Fibroblast of the aortic adventitia (primary cell): ENCODE data around the gene GNAL. TPM values are rescaled to one million over a fixed set of nuclear protein-coding genes. Genes with fewer than 3 reads are reported as not detected.

ENCODE experiments used
- DNase-seq: peaks from one replicate; pipeline ENCODE4 v3.0.0-alpha.2; 2010; ENCODE audit warnings: low read depth
- H3K4me3 ChIP-seq: 2 replicates; pipeline ENCODE4 v1.5.1; 2011; ENCODE audit warnings: low read depth, mild to moderate bottlenecking, control low read depth, low read length, moderate library complexity
- total RNA-seq: library from RNA; depleted of rRNA; stranded (reverse); fragments of >200 nt; gene quantifications from 2 replicates; pipeline ENCODE4 v1.2.3, GENCODE V29; 2012; ENCODE audit warnings: low replicate concordance
- TF ChIP-seq, protein P1 (sequence below): IDR thresholded peaks from 2 replicates; pipeline ENCODE4 v1.5.1; 2011; ENCODE audit warnings: mild to moderate bottlenecking, low read length, control low read depth, inconsistent platforms; ENCODE audit not compliant: insufficient read depth

The GNAL gene
- total RNA-seq, 1 donor = 0.63 TPM

DNA sequence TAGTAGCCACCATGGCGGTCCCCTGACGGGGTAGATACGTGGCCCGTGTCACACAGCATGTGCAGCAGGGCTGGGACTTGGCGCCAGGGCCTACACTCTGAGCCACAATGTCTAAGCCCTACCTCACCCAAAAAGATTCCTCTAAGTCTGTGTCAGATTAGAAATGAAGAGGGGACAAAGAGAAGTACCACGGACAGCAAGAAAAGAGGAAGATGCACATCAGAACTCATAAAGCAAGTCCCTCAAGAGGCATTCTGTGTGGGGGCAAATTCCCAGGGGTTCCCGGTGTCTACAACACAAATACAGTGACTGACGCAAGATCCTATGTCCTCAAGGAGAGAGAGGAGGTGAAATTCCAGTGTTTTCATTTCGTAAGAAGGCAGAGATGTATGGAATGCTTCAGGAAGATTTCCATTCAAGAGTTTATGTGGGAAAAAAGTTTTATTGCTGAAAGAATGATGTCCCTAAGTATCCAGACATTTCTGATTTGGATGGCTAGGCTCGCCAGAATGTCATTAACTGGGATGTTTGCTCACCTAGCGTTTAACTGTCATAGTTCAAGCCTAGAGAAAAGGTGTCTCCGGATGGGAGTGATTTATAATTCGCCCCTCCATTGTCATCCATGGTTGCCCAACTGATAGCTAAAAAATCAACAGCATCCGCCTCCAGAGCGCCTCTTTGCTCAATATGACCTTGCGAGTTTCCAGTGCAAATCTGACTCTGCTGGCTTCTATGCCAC, 86.5 kb downstream of the GNAL start:
- TF ChIP-seq, protein P1, sequence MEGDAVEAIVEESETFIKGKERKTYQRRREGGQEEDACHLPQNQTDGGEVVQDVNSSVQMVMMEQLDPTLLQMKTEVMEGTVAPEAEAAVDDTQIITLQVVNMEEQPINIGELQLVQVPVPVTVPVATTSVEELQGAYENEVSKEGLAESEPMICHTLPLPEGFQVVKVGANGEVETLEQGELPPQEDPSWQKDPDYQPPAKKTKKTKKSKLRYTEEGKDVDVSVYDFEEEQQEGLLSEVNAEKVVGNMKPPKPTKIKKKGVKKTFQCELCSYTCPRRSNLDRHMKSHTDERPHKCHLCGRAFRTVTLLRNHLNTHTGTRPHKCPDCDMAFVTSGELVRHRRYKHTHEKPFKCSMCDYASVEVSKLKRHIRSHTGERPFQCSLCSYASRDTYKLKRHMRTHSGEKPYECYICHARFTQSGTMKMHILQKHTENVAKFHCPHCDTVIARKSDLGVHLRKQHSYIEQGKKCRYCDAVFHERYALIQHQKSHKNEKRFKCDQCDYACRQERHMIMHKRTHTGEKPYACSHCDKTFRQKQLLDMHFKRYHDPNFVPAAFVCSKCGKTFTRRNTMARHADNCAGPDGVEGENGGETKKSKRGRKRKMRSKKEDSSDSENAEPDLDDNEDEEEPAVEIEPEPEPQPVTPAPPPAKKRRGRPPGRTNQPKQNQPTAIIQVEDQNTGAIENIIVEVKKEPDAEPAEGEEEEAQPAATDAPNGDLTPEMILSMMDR = no peak
- no peak for DNase-seq
- no peak overlapping the region for H3K4me3 ChIP-seq

DNA sequence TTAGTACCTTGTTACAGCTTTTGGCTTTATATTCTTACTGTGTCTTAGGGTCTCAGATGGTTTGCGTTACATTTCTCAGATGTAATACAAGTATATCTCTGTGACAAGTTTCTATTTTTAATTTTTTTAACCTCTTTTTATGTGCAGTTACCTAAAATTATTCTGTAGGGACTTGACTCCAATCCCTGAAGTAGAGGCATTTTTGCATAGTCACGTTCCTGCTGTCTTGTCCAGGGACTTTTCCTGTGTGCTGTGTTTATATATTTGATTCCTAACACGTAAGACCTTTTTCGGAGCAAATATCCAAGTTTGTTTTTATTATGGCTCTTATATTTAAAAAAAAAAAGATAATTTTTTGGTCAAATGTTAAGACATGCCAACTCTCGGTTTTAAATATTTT, 91.0 kb downstream of the GNAL start:
- DNase-seq = no peak
- no peak overlapping the region for H3K4me3 ChIP-seq

DNA sequence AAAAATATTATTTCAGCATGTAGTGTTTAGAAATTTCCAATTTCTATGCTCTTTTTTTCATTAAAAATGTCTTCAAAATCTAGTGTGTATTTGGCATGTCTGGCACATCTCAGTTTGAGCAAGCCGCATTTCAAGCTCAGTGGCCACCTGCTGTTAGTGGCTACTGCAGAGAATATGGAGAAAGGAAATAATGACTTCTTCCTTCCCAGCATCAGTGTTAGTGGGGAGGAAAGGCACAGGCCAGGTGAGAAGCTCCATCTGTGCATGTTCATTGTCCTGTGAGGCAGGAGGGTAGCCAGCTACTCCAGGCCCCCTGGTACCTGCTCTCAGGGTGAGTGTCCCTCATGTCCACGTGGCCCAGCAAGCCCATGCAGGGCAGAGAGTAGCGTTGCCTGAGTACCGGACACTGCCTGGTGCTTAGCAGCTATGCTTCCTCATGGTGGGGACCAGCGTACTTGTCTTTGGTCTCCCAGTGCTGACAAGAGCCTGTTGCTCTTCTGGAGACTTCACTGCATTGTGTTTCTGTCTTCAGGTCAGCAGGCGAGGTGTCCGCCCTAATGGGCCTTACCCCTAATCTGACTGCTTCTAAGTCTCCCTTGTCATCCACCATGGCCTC, 94.8 kb downstream of the GNAL start:
- no peak overlapping the region for H3K4me3 ChIP-seq

More for the DNA sequence above, 91.0 kb downstream of the GNAL start:
- TF ChIP-seq, protein P1 = no peak

DNA sequence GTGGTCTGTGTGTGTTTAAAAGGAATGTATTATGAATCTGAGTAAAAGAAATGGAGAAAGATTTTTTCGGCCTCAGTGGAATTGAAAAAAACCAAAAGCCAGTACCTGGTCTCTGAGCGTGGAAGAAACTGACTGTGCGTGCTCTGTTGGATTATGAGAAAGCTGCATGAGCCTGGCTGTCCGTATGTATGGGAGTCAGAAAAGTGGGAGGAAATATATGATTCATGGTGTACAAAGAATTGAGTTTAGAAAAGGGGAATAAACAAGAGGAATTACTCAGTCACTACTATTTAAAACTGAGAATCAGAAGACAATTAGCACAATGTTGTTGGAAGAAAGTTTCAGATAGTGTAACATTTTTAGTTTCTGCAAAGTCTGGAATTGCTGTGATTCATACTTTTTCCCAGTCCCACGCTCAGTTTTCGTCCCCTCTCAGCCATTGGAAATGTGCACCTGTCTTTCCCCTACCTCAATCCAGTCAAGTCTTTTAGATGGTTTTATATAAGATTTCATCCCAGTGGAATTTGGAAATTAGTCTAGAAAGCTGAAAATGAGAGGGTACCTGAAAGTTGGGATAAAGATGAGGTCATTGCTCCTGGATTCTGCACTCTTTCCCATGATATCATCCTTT, 95.7 kb downstream of the GNAL start:
- no peak for DNase-seq
- H3K4me3 ChIP-seq = no peak overlapping the region
- TF ChIP-seq, protein P1 = no peak

More for the DNA sequence above, 94.8 kb downstream of the GNAL start:
- no peak for DNase-seq
- TF ChIP-seq, protein P1 = no peak

DNA sequence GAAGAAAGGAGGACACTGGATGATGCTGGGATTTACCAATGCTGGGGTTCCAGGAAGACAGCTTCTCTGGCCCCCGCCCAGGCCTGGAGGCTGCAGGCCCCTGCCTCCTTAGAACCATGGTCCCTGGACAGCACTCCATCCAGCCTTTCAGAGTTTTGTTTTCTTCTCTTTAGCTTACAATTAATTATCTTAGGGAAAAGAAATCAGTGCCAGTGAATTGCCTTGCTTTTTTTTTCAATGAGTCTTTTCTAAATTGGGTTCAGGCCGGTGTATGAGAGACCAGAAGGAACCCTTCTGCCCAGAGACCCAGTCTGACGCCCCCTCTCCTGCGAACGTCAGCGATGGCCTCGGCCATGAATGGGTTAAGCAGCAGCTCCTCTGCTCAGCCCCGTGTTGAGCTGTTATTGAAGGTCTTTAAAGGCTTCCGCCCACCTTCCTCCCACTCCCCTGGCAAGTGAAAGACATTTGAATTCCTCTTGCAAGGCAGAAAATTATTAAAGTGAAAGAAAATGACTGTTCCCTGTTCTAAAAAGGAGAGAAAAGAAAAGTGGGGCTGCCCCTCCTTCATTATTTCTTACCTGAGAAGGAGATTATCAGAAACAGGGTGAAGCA, 96.5 kb downstream of the GNAL start:
- TF ChIP-seq, protein P1 = no peak
- no peak overlapping the region for H3K4me3 ChIP-seq
- no peak for DNase-seq

DNA sequence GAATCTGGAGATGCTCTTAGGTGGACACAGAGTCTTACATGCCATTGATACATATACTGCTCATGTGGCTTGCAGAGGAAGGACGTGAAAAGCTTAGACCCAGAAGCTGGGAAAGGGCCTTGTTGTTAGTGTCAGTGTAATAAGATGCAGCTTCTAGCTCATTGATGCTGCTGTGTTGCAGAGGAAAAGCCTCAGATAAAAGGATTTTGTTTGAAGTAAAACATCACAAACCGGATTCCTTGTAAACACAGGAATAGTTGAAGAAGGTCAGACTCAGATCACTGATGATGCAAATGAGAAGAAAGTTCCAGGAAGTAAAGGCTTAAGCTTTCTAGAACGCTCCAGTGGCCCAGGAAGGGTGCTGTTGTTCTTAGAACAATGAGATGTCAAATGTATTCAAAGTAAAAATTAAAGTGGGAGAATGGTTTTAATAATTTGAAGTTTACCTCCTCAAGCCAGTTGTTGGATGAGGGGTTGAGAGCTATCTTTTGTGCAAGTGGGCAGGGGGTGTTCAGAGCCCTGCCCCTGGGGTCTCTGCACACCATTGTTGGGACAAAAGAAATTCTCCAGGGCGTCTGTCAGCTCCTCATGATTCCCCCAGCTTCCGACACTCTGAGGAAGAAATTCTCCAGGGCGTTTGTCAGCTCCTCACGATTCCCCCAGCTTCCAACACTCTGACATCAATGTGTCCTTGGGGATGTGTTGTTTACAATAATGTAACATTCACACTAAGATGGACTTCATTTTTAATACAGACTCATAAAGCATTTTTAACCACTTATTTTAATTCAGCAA, 100.8 kb downstream of the GNAL start:
- TF ChIP-seq, protein P1 = no peak
- no peak overlapping the region for H3K4me3 ChIP-seq
- no peak for DNase-seq
